OCI-LY7 (cell line): ENCODE results near the gene ATP2B3. TPM values are rescaled to one million over a fixed set of nuclear protein-coding genes. Genes with fewer than 3 reads are reported as not detected.

Experiments
- total RNA-seq, 2 experiments: library from RNA; depleted of rRNA in 1 of 2; stranded (reverse); fragments of >200 nt in 1 of 2; shearing (Covaris generic) in 1 of 2; gene quantifications; 2 replicates each; pipeline ENCODE4 v1.2.3, GENCODE V29; 2014 to 2022

The ATP2B3 gene
- total RNA-seq, 2 experiments from 2014 or later = not detected

Other genes starting within 250 kb of the ATP2B3 start
- gene PNMA6F, start 195.9 kb upstream of the ATP2B3 start, total RNA-seq (2014; rRNA removed; shearing (Covaris generic)) = not detected in 2 replicates
- not detected in 2 replicates for gene PNMA6F, start 195.9 kb upstream of the ATP2B3 start, total RNA-seq (2022)
- gene ZNF275, start 183.5 kb upstream of the ATP2B3 start, total RNA-seq (2014; rRNA removed; shearing (Covaris generic)) = 17.9 and 19.6 TPM in 2 replicates
- gene ZNF275, start 183.5 kb upstream of the ATP2B3 start, total RNA-seq (2022) = 20.2 and 34.6 TPM in 2 replicates
- not detected in 2 replicates for gene PNMA6E, start 116.3 kb upstream of the ATP2B3 start, total RNA-seq (2014; rRNA removed; shearing (Covaris generic))
- not detected in 2 replicates for gene PNMA6E, start 116.3 kb upstream of the ATP2B3 start, total RNA-seq (2022)
- gene ZFP92, start 106.2 kb upstream of the ATP2B3 start, total RNA-seq (2014; rRNA removed; shearing (Covaris generic)) = 0.03 TPM in 1 of 2 replicates, not detected in the other
- not detected in 2 replicates for gene ZFP92, start 106.2 kb upstream of the ATP2B3 start, total RNA-seq (2022)
- gene TREX2, start 71.6 kb upstream of the ATP2B3 start, total RNA-seq (2014; rRNA removed; shearing (Covaris generic)) = 3.1 and 6.7 TPM in 2 replicates
- 2.4 and 3.7 TPM in 2 replicates for gene TREX2, start 71.6 kb upstream of the ATP2B3 start, total RNA-seq (2022)
- gene HAUS7, start 47.1 kb upstream of the ATP2B3 start, total RNA-seq (2014; rRNA removed; shearing (Covaris generic)) = 42.5 and 60.3 TPM in 2 replicates
- 35.7 and 47.9 TPM in 2 replicates for gene HAUS7, start 47.1 kb upstream of the ATP2B3 start, total RNA-seq (2022)
- not detected in 2 replicates for gene BGN, start 22.7 kb upstream of the ATP2B3 start, total RNA-seq (2014; rRNA removed; shearing (Covaris generic))
- gene BGN, start 22.7 kb upstream of the ATP2B3 start, total RNA-seq (2022) = not detected in 2 replicates
- gene CCNQ, start 81.5 kb downstream of the ATP2B3 start, total RNA-seq (2014; rRNA removed; shearing (Covaris generic)) = 20.6 and 29.7 TPM in 2 replicates
- 12.0 and 13.9 TPM in 2 replicates for gene CCNQ, start 81.5 kb downstream of the ATP2B3 start, total RNA-seq (2022)
- not detected in 2 replicates for gene DUSP9, start 129.6 kb downstream of the ATP2B3 start, total RNA-seq (2014; rRNA removed; shearing (Covaris generic))
- gene DUSP9, start 129.6 kb downstream of the ATP2B3 start, total RNA-seq (2022) = not detected in 2 replicates
- gene PNCK, start 156.2 kb downstream of the ATP2B3 start, total RNA-seq (2014; rRNA removed; shearing (Covaris generic)) = 0.19 and 1.1 TPM in 2 replicates
- not detected in 2 replicates for gene PNCK, start 156.2 kb downstream of the ATP2B3 start, total RNA-seq (2022)
- gene SLC6A8, start 170.3 kb downstream of the ATP2B3 start, total RNA-seq (2014; rRNA removed; shearing (Covaris generic)) = not detected in 2 replicates
- gene SLC6A8, start 170.3 kb downstream of the ATP2B3 start, total RNA-seq (2022) = not detected in 2 replicates
- gene BCAP31, start 206.7 kb downstream of the ATP2B3 start, total RNA-seq (2014; rRNA removed; shearing (Covaris generic)) = 43.0 and 47.0 TPM in 2 replicates
- gene BCAP31, start 206.7 kb downstream of the ATP2B3 start, total RNA-seq (2022) = 69.3 and 72.0 TPM in 2 replicates
- 2.7 and 6.9 TPM in 2 replicates for gene ABCD1, start 207.2 kb downstream of the ATP2B3 start, total RNA-seq (2014; rRNA removed; shearing (Covaris generic))
- gene ABCD1, start 207.2 kb downstream of the ATP2B3 start, total RNA-seq (2022) = 8.8 TPM in 2 replicates
- gene PLXNB3, start 246.6 kb downstream of the ATP2B3 start, total RNA-seq (2014; rRNA removed; shearing (Covaris generic)) = not detected in 2 replicates
- not detected in 2 replicates for gene PLXNB3, start 246.6 kb downstream of the ATP2B3 start, total RNA-seq (2022)